Stomach (tissue), 9 donors: Measurements from ENCODE around the gene KANK4. TPM values are rescaled to one million over a fixed set of nuclear protein-coding genes. Genes with fewer than 3 reads are reported as not detected.

Experiments
- DNase-seq, 2 donors: peaks; one replicate each; pipeline versions ENCODE4 v3.0.0 to v3.0.0-alpha.2; 2013 to 2019
- H3K27ac ChIP-seq, 5 donors: fragments of 200-600 bp in 4 of 5; sonication (generic) in 4 of 5; one replicate each; pipeline ENCODE4 v1.5.1; 2013 to 2019; ENCODE audit warnings: mild to moderate bottlenecking in 1 of 5, moderate library complexity in 1 of 5
- H3K27me3 ChIP-seq, 3 donors: fragments of 200-600 bp; sonication (generic); one replicate each; pipeline ENCODE4 v1.5.1; 2017 to 2019; ENCODE audit warnings: mixed run types in 1 of 3
- H3K36me3 ChIP-seq, 4 donors: fragments of 200-600 bp; sonication (generic); 1 replicate in 3 of 4; 2 replicates in 1 of 4; pipeline ENCODE4 v1.5.1; 2016 to 2019
- H3K4me1 ChIP-seq, 4 donors: fragments of 200-600 bp; sonication (generic); one replicate each; pipeline ENCODE4 v1.5.1; 2016 to 2019
- H3K4me3 ChIP-seq, 4 donors: fragments of 200-600 bp; sonication (generic) in 3 of 4; one replicate each; pipeline ENCODE4 v1.5.1; 2016 to 2019; ENCODE audit warnings: mild to moderate bottlenecking in 1 of 4
- H3K9me3 ChIP-seq, 4 donors: fragments of 200-600 bp; sonication (generic); one replicate each; pipeline ENCODE4 v1.5.1; 2016 to 2019
- EP300 ChIP-seq: sonication (generic); formaldehyde crosslinking; IDR thresholded peaks from one replicate; pipeline ENCODE4 v1.6.1; 2017; ENCODE audit warnings: antibody characterized with exemption
- POLR2A ChIP-seq, 4 donors: fragments of 450-650 bp; IDR thresholded peaks; one replicate each; pipeline ENCODE4 v1.6.1; 2016; ENCODE audit warnings: antibody characterized with exemption in 4 of 4, control low read depth in 2 of 4, mild to moderate bottlenecking in 1 of 4, moderate library complexity in 1 of 4
- POLR2AphosphoS5 ChIP-seq, 3 donors: sonication (generic); formaldehyde crosslinking; IDR thresholded peaks; one replicate each; pipeline ENCODE4 v1.6.1; 2016; ENCODE audit warnings: antibody characterized with exemption in 3 of 3
- WGBS, 5 donors: extraction: QIAGEN DNeasy Blood & Tissue Kit in 3 of 5; methylation state at CpG; one replicate each; pipeline versions ENCODE4 v1.1.5 to v1.1.7; 2013 to 2018; 5-methylcytosine and 5-hydroxymethylcytosine counted together
- intact Hi-C: fragments of 100-400 bp; cut with DNase I; formaldehyde crosslinking; loops from one replicate; pipeline ENCODE4 v1.15.1; 2023; ENCODE audit warnings: low total_unique reads
- polyA plus RNA-seq, 3 donors: library from polyadenylated mRNA; stranded (reverse); fragments of 200-250 nt; gene quantifications; one replicate each; pipeline ENCODE4 v1.2.3, GENCODE V29; 2013
- total RNA-seq, 5 donors: library from RNA; depleted of rRNA; stranded (reverse); fragments of >200 nt; gene quantifications; one replicate each; pipeline versions ENCODE4 v1.1.0 to v1.2.3, GENCODE V29; 2014 to 2016
- TF ChIP-seq, protein P1 (sequence below), 7 experiments: fragments of 450-650 bp in 4 of 7; fragments of 200-600 bp in 3 of 7; sonication (generic) in 3 of 7; IDR thresholded peaks; one replicate each; pipeline ENCODE4 v1.5.1; 2016 to 2019; ENCODE audit warnings: antibody characterized with exemption in 7 of 7, control low read depth in 2 of 7, mild to moderate bottlenecking in 1 of 7
- donor health status: healthy with polysubstance abuse.
- donor health status: Bipolar disorder and iron deficiency.
- donor health status: healthy.

KANK4 gene
- total and polyA plus RNA-seq, 8 donors = 0.31 to 3.9 (median 2.0) TPM; not detected in 2

- intact Hi-C loops = no loop called here
- DNase-seq = no peak
Observed at GRCh38 chr1:62237950-62238374, 81.3 kb downstream of the KANK4 start.

GRCh38 chr1:62237361-62237760, 81.9 kb downstream of the KANK4 start:
- Histone ChIP-seq H3K27me3 (no peaks in the 10 kb centered on the region), H3K27ac (no peak overlapping the region), H3K9me3 (no peaks in the 10 kb centered on the region), H3K36me3 (no peaks in the 10 kb centered on the region), H3K4me1 (peaks cover 0 to 15% (median 9%) of the 10 kb centered on the region in 4 donors), H3K4me3 (no peak overlapping the region)
- no peak for TF ChIP-seq EP300
- TF ChIP-seq, protein P1, sequence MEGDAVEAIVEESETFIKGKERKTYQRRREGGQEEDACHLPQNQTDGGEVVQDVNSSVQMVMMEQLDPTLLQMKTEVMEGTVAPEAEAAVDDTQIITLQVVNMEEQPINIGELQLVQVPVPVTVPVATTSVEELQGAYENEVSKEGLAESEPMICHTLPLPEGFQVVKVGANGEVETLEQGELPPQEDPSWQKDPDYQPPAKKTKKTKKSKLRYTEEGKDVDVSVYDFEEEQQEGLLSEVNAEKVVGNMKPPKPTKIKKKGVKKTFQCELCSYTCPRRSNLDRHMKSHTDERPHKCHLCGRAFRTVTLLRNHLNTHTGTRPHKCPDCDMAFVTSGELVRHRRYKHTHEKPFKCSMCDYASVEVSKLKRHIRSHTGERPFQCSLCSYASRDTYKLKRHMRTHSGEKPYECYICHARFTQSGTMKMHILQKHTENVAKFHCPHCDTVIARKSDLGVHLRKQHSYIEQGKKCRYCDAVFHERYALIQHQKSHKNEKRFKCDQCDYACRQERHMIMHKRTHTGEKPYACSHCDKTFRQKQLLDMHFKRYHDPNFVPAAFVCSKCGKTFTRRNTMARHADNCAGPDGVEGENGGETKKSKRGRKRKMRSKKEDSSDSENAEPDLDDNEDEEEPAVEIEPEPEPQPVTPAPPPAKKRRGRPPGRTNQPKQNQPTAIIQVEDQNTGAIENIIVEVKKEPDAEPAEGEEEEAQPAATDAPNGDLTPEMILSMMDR (IDR thresholded peaks at IDR 0.05) = no peak
- TF ChIP-seq POLR2A (IDR thresholded peaks at IDR 0.05) = no peak
- TF ChIP-seq POLR2AphosphoS5 (IDR thresholded peaks at IDR 0.05) = no peak
- no peak for DNase-seq
- 91 to 97% (median 92%) methylated on average over 4 of the region's 4 CpGs for WGBS, 5 donors
- intact Hi-C loops = no loop called here

More at GRCh38 chr1:62237950-62238374, 81.3 kb downstream of the KANK4 start:
- Histone ChIP-seq H3K27me3 (no peaks in the 10 kb centered on the region), H3K36me3 (no peaks in the 10 kb centered on the region), H3K4me1 (peaks cover 0 to 15% (median 9%) of the 10 kb centered on the region in 4 donors), H3K27ac (no peak overlapping the region), H3K4me3 (no peak overlapping the region), H3K9me3 (no peaks in the 10 kb centered on the region)
- WGBS, 5 donors = 66 to 84% (median 74%) methylated on average over 8 of the region's 8 CpGs
- TF ChIP-seq, protein P1 (IDR thresholded peaks at IDR 0.05) = no peak
- TF ChIP-seq POLR2AphosphoS5 (IDR thresholded peaks at IDR 0.05) = no peak
- no peak for TF ChIP-seq EP300
- no peak for TF ChIP-seq POLR2A (IDR thresholded peaks at IDR 0.05)

DNA sequence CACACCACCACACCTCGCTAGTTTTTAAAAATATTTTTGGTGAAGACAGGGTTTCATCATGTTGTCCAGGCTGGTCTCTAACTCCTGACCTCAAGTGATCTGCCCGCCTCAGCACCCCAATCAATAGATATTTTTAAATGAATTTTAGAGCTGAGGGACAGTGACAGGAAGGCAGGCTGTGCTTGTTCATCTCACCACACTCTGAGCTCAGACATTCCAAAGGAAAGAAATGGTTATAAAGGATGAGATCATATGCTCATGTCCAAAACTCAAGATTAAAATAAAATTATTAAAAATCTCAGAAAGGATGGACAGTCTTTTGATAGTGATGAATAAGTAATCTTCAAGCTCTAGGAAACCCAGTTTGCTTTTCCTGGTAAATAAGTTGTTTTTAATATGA, 83.7 kb downstream of the KANK4 start:
- Histone ChIP-seq H3K36me3 (no peaks in the 10 kb centered on the region), H3K27me3 (no peaks in the 10 kb centered on the region), H3K27ac (no peak overlapping the region), H3K9me3 (no peaks in the 10 kb centered on the region), H3K4me3 (no peak overlapping the region), H3K4me1 (peaks cover 0 to 1% (median 0%) of the 10 kb centered on the region in 4 donors)
- intact Hi-C loops = no loop called here
- no peak for TF ChIP-seq POLR2AphosphoS5 (IDR thresholded peaks at IDR 0.05)
- TF ChIP-seq, protein P1 (IDR thresholded peaks at IDR 0.05) = no peak
- no peak for TF ChIP-seq POLR2A (IDR thresholded peaks at IDR 0.05)
- no peak for TF ChIP-seq EP300
- 79 to 95% (median 92%) methylated on average over 2 of the region's 2 CpGs for WGBS, 5 donors
- DNase-seq = no peak

- no peaks in the 10 kb centered on the region for H3K4me1 ChIP-seq
- no peaks in the 10 kb centered on the region for H3K27me3 ChIP-seq
- no peaks in the 10 kb centered on the region for H3K9me3 ChIP-seq
- 75 to 87% (median 77%) methylated on average over 6 of the region's 6 CpGs for WGBS, 5 donors
- no peaks in the 10 kb centered on the region for H3K36me3 ChIP-seq
- TF ChIP-seq EP300 = no peak
- TF ChIP-seq, protein P1 (IDR thresholded peaks at IDR 0.05) = no peak
- no peak for TF ChIP-seq POLR2AphosphoS5 (IDR thresholded peaks at IDR 0.05)
- TF ChIP-seq POLR2A (IDR thresholded peaks at IDR 0.05) = no peak
- H3K4me3 ChIP-seq = no peak overlapping the region
- no peak overlapping the region for H3K27ac ChIP-seq
- intact Hi-C loops = no loop called here
- no peak for DNase-seq
Observed at GRCh38 chr1:62234688-62235087, 84.5 kb downstream of the KANK4 start.
